ENCODE data around the gene FKBP11. TPM values are rescaled to one million over a fixed set of nuclear protein-coding genes. Genes with fewer than 3 reads are reported as not detected.
A peak's percentile ranks its signal among the peaks of the same experiment; 100 is the strongest.

FKBP11 gene
- total RNA-seq, 6 donors from 2014 or later = 9.4 to 31.9 (median 19.3) TPM

DNA sequence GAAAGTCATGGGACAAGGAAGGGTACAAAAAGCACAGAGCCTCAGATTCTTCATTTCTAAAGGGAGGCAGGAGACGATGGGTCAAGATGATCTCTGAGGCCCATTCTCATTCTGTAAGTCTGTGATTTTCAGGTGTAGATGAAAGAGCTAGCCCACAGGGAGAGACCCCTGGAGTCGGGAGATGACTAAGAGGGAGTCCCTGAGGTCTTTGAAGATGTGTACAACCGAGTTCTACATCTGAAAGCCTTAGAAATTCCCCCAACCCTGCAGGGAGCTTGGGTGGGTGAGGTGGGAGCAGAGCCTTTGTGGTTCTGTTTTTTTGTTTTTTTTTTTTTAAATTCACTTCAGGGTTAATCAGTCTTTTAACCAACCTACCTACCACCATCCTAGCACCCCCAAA, 43.2 kb upstream of the FKBP11 start:
- Histone ChIP-seq H3K4me3 (no peak overlapping the region), H3K4me1 (peaks cover 25 to 43% (median 30%) of the 10 kb centered on the region in 4 donors), H3K9me3 (no peaks in the 10 kb centered on the region), H3K27ac (no peak overlapping the region), H3K36me3 (no peaks in the 10 kb centered on the region), H3K27me3 (peaks cover 0 to 40% (median 20%) of the 10 kb centered on the region in 4 donors)
- TF ChIP-seq EP300 (IDR thresholded peaks at IDR 0.05) (no peak), POLR2A (IDR thresholded peaks at IDR 0.05) (no peak), POLR2AphosphoS5 (IDR thresholded peaks at IDR 0.05) (no peak)
- TF ChIP-seq, protein P1, sequence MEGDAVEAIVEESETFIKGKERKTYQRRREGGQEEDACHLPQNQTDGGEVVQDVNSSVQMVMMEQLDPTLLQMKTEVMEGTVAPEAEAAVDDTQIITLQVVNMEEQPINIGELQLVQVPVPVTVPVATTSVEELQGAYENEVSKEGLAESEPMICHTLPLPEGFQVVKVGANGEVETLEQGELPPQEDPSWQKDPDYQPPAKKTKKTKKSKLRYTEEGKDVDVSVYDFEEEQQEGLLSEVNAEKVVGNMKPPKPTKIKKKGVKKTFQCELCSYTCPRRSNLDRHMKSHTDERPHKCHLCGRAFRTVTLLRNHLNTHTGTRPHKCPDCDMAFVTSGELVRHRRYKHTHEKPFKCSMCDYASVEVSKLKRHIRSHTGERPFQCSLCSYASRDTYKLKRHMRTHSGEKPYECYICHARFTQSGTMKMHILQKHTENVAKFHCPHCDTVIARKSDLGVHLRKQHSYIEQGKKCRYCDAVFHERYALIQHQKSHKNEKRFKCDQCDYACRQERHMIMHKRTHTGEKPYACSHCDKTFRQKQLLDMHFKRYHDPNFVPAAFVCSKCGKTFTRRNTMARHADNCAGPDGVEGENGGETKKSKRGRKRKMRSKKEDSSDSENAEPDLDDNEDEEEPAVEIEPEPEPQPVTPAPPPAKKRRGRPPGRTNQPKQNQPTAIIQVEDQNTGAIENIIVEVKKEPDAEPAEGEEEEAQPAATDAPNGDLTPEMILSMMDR (IDR thresholded peaks at IDR 0.05) = no peak
- no peak for ATAC-seq (ENCODE audit: low FRiP score in 2 of 2)
- DNase-seq = no peak
- whole genome bisulfite sequencing, 2 donors = 87 to 90% methylated on average over 3 of the region's 3 CpGs

DNA sequence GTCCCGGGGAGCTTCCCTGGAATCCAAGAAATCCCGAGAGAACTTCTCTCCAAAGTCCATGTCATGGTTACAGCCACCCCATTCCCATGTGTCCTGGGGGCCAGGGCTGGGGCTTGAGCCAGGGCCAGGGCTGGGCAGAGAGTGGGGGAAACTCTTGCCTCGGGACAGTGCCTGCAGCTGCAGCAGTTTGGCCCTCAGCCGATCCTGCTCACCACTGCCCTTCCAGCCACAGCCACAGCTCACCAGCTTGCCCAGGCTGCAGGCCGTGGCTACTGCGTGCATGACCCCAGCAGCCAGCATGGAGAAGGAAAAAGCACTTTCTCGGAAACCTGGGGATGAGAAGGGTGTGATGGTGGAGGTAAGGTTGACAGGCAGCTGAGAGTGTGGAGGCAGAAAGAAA, 42.7 kb upstream of the FKBP11 start:
- peak in 1 of 2 donors; percentile 59 for DNase-seq
- Histone ChIP-seq H3K36me3 (no peaks in the 10 kb centered on the region), H3K4me1 (peaks cover 25 to 39% (median 26%) of the 10 kb centered on the region in 4 donors), H3K9me3 (no peaks in the 10 kb centered on the region), H3K4me3 (no peak overlapping the region), H3K27ac (no peak overlapping the region), H3K27me3 (peaks cover 0 to 36% (median 18%) of the 10 kb centered on the region in 4 donors)
- TF ChIP-seq, protein P1 (IDR thresholded peaks at IDR 0.05) = no peak
- TF ChIP-seq EP300 (IDR thresholded peaks at IDR 0.05) = no peak
- TF ChIP-seq POLR2AphosphoS5 (IDR thresholded peaks at IDR 0.05) = no peak
- ATAC-seq (ENCODE audit: low FRiP score in 2 of 2) = no peak
- WGBS, 2 donors = 83 to 84% methylated on average over 7 of the region's 7 CpGs

DNA sequence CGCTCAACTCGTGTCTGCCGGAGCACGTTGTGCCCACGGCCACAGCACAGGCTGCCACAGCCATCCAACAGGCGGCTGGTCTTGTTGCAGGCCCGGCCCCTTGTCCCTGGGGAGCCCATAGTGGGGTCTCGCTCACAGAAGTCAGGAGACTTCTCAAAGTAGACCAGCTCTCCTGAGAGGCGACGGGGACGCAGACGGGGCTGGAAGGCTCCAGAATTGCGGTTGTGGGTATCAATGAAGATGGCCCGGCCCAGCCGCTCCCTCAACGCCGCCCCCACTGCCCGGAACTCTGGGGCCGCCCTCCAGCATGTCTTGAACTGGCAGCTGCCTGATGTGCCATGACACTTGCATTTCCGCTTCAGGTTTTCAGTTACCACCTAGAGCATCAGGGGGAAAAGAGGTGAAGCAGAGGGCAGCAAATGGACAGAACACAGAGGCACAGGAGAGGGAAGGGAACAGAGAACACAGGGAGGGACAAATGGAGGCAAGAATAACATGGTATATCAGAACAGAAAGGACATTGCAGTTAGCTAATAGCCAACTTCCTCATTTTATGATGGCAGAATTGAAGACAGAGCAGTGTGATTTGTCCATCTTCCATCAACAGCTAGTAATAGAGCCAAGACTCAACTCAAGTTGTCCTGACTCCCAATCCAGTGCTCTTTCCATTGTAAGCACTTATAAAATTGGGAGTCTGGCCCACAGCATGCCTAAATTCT, 41.0 kb upstream of the FKBP11 start:
- TF ChIP-seq POLR2A (IDR thresholded peaks at IDR 0.05) = no peak
- no peak for TF ChIP-seq POLR2AphosphoS5 (IDR thresholded peaks at IDR 0.05)
- no peak for TF ChIP-seq EP300 (IDR thresholded peaks at IDR 0.05)
- TF ChIP-seq, protein P1 (IDR thresholded peaks at IDR 0.05) = no peak

DNA sequence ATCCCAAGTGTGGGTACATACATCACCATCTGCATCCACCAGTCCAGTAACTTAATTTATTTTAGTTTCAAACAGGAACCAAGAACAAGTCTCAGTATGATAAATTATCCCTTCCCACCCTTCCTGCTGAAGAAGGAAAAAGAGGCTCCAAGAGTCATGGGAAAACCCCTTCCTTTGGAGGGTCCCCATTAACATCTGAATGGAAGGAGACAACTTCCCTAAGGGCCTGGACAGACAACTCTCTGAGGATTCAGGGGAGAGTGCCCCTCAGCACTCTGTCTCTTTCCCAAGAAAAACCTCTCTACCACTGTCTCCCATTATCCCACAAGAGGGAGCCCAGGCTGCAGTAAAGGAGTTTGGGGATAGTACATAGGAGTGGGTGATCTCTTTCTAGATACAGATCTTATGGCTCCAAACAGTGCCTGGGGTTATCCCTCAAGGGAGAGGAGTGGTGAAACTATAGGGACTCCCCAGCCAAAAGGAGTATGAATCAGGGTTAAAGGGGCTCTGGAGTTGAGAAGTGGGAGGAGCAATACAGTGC, 40.1 kb upstream of the FKBP11 start:
- no peak for DNase-seq
- no peaks in the 10 kb centered on the region for H3K36me3 ChIP-seq
- H3K9me3 ChIP-seq = no peaks in the 10 kb centered on the region
- H3K27me3 ChIP-seq = peaks cover 0 to 11% (median 5%) of the 10 kb centered on the region in 4 donors
- peaks cover 10 to 12% (median 11%) of the 10 kb centered on the region in 4 donors for H3K4me1 ChIP-seq
- no peak overlapping the region for H3K27ac ChIP-seq
- TF ChIP-seq, protein P1 (IDR thresholded peaks at IDR 0.05) = no peak
- no peak overlapping the region for H3K4me3 ChIP-seq
- ATAC-seq (ENCODE audit: low FRiP score in 2 of 2) = no peak

More for the DNA sequence above, 41.0 kb upstream of the FKBP11 start:
- H3K36me3 ChIP-seq = no peaks in the 10 kb centered on the region
- ATAC-seq (ENCODE audit: low FRiP score in 2 of 2) = no peak
- H3K27ac ChIP-seq = no peak overlapping the region
- H3K27me3 ChIP-seq = peaks cover 0 to 19% (median 10%) of the 10 kb centered on the region in 4 donors
- DNase-seq = peak in 1 of 2 donors; percentile 75
- H3K4me1 ChIP-seq = peaks cover 18 to 22% (median 19%) of the 10 kb centered on the region in 4 donors
- H3K4me3 ChIP-seq = no peak overlapping the region
- 82 to 85% methylated on average over 8 to 20 of the region's 20 CpGs for WGBS, 2 donors
- H3K9me3 ChIP-seq = no peaks in the 10 kb centered on the region

DNA sequence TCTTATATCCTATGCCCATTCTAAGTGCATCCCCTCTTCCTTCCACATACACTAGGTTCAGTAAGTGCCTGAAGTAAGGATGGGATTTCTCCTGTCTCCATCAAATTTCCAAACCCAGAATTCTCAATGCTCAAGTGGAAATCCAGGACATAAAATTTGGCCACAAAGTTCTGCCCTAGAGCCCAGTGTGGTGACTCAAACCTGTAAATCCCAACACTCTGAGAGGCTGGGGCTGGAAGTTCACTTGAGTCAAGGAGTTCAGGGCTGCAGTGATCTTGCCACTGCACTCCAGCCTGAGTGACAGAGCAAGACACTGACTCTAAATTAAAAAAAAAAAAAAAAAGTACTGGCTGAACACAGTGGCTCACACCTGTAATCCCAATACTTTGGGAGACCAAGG, 36.5 kb upstream of the FKBP11 start:
- no peak for ATAC-seq (ENCODE audit: low FRiP score in 2 of 2)
- Histone ChIP-seq H3K27ac (no peak overlapping the region), H3K4me3 (no peak overlapping the region), H3K27me3 (no peaks in the 10 kb centered on the region), H3K4me1 (peaks cover 5 to 9% (median 6%) of the 10 kb centered on the region in 4 donors), H3K36me3 (no peaks in the 10 kb centered on the region), H3K9me3 (no peaks in the 10 kb centered on the region)
- DNase-seq = no peak
- TF ChIP-seq, protein P1 (IDR thresholded peaks at IDR 0.05) = no peak
- no peak for TF ChIP-seq POLR2AphosphoS5 (IDR thresholded peaks at IDR 0.05)
- no peak for TF ChIP-seq EP300 (IDR thresholded peaks at IDR 0.05)
- TF ChIP-seq POLR2A (IDR thresholded peaks at IDR 0.05) = no peak
